ENCODE results near the gene BCAN.

BCAN gene

DNA sequence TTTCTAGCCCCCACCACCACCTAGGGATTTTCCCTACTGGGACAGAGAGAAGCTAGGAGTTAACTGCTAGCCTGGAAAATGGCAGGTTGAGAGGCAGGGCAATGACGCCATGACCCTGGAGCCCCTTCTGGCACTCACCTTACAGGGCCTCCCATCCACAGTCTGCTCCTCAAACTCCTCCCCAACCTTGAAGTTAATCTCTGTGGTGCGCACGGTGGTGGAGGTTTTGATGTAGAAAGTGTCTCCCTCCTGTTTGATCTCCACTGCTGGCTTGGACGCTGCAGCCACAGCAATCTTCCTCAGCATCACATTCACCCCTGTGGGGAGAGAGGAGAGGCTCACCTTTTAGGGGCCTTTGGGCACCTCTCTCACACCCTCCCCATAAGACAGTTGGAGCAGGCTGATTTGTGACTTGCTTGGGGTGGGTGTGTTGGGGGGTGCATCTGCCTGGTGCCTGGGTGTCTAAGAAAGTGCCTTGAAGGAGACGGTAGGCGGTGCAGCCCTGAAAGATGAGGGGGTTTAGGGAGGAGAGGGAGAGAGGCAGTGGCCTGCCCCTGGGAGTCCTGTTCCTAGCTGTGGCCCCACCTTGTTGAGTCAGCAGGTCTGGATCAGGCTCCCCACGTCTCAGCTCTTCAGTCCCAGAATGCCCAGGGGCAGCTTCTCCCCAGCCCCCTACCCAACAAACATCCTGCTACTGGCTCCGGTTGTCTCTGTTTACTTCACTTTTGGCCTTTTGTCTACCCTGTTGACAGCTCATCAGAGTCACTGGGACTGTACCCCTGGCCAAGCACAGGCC, 59.0 kb downstream of the BCAN start:
- no peak for DNase-seq (ENCODE audit: low read depth, low spot score)

DNA sequence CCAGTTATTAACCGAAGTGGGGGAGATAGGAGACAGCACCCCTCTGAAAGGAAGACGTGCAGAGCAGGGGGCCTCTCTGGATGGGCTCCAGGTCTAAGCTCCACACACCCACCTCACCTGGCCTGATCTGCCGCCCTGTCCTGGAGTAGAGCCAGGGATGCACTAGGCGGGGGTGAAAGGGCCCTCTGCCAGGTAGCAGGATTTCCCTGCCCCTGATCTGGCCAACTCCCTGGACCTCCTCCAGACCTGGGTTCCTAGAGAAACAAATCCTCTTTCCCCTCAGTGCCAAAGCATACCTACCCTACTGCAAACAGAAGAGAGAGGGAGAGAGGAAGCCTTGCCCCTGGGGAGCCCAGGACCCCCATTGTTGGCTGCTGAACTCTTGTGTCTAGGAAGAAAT, 61.4 kb downstream of the BCAN start:
- DNase-seq (ENCODE audit: low read depth, low spot score): no peak

DNA sequence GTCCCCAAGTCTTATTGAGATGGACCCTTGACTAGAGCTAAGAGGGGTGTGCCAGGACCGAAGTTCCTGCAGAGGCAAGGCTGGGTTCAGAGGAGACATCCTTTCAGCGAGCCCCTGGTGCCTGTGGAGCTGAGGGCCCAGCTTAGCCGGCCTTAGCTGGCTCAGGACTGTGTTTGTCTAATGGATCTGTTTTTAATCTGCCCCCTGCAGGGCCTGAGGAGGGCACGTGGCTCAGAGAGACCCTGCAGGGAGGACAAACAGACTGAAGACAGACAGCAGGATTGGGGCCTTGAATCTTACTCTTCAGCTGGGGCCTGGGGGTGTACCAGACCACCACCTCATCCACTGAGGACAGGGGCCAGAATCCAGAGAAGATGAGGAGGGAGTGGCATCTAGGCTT, 61.8 kb downstream of the BCAN start:
- DNase-seq (ENCODE audit: low read depth, low spot score): no peak

DNA sequence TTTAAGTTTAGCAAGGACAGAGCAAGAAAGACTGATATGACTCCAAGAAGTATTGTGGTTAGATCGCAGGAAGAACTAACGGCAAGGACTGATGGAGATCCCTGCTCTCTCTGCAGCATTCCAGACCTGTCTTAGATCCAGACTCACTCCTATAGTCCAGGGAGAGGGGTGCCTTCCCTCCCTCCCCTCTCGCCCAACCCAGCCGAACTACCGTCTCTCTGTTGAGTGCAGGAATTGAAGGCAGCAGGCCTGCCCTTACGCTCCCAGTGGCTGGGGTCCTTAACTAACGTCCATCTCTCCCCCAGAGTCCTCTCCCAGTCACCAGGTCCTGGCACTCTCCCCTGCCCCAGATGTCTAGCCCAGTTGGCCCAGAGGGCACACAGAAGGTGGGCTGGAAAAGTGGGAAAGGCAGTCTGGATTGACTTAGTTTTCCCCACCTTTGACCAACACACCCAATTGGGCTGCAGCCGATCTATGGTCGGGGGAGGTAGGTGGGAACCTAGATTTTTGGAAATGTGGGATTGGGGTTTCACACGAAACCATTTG, 62.3 kb downstream of the BCAN start:
- no peak for DNase-seq (ENCODE audit: low read depth, low spot score)

DNA sequence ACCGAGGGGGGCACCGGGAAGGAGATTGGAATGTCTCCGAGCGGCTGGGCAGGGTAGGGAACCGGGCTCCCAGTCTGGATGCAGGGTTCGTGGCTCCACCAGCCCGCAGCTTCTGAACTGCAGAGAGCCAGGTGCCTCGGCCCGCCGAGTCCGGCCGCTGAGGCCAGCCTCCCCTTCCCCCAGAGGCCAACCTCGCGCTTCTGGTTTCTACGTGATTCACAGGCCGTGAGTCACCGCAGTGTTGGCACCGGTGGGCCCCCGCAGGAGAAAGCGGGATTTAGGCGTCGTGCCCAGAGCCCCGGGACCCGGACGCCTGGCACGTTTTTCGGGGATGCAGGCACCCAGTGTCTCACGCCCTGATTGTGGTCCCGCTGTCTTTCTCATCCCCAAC, 63.0 kb downstream of the BCAN start:
- DNase-seq (ENCODE audit: low read depth, low spot score): no peak

DNA sequence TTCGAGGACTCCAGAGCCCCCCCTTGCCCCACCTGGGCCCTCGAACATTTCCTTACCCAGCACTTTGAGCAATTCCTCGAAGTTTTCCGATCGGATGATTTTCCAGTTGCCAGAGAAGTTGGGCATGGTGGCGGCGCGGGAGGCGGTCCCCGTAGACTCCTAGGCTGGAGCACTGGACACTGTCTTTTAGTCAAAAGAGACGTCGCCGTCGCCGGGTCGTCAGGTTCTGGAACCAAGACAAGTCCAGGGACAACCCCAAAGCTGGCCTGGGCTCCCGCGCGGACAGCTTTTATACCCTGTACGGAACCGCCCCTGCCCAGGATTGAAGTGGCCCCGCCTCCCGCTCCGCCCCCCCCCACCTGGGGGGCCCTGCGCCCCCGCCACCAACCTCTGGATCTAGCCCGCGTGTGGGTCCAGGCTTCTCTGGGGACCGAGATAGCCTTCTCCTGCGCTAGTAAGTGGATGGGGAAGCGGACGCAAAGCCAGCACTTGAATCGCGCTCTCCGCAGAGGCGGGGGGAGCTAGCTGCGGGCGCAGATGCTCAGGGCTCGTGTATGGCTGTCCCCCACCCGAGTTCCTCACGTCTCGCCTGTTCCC, 63.5 kb downstream of the BCAN start, which contains the start of gene CRABP2:
TSS of gene CRABP2 (minus strand) at position 263 of the 597 bp plus-strand sequence. CDS start at position 126, 137 bp downstream.
- DNase-seq (ENCODE audit: low read depth, low spot score): no peak

DNA sequence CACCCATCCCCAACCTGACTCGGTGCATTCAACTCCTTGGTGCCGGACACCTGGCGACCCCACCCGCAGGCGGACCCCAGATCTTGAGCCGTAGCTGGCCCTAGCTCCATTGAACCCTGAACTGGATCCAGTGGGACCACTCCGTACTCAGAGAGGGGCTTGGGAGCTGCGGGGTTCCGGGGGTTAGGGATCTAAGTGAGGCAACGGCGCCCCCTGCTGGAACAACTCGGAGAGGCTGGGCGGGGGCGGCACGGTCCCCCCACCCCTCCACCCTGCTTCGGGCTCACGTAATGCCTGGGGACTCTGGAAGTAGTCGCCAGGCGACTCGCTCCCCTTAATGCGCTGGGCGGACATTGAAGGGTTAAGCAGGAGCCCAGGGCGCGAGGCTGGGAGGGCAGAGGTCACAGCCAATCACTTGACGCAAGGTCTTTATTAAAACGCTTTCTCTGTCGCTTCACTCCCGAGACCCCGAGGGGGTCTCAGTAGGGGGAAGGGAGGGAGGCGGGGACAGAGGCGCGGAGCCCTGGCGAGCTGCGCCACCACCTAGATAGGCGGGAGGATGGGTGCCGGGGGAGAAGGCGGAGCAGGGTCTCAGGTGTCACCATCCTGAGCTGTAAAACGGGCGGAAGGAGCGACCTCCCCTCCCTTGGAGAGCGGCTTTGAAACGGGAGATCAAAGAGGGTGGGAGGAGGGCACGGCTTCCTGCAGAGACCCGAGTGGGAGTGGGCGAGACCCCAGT, 64.2 kb downstream of the BCAN start:
- peak; percentile 38 for DNase-seq (ENCODE audit: low read depth, low spot score)

DNA sequence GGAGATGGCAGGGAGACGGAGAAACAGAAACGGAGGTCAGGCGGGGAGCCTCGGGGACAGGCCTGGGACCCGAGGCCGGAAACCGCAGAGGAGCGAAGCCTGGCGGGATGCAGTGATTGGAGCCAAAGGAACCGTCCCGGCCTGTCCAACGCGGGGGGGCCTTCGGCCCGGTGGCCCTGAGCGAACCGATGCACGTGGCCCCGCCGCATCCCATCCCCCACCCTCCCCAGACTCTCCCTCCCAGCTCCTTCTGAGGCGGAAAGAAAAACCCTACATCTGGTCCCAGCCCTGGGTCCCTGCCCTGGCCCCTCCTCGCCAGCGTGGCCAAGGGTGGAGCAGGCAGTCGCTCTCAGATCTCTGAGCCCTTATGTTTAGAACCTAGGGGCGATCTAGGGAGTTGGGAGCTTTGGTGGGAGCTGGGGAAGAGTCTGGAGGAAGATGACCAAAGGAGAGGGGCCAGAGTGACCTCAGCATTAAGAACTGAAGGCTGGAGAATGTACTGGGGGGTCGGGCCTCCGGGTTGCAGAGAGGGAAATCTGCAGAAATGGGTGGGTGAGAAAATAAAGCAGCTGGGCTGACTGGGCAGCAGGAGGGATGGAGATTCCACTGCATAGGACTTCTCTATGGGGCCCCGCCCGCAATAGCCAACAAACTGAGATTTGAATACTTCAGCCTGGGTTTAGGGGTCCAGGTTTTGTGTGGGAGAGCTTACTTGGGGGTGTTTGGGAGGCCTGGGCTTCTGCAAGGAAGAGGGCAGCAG, 64.9 kb downstream of the BCAN start:
- no peak for DNase-seq (ENCODE audit: low read depth, low spot score)

DNA sequence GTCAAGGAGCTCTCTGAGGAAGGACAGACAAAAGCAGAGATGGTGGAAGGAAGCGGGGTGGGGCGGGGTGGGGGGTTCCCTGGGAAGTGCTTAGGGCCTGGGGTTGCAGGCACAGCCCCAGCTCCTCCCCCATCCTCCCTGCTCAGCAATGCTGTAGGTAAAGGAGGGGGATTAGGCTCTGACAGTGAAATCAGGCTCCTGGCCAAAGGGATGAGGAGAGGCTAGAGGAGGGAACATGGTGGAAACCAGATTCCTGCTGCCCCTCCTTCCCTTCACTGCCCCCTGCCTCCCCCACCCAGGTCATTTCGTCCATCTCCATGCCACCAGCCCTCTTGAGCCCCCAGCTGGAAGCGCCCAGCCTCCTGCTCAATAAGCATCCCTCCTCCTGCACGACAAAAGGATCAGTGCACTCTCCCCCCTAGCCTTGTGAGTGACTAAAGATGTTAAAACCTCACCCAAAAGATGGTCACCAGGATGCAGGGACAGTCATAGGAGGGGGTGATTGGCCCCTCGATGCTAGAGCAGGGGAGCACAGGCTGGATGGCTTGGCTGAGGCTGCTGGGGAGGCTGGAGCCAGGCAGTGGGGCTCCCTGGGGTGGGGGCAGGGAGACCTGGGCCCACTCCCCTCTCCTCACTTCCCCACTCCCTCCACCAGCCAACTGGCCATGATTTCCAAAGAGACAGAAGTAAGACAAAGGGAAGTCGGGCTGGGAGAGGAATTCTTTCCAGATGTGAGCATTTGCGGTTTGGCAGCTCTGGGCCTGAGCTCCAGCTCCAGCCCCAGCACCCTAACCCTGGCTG, 65.7 kb downstream of the BCAN start:
- no peak for DNase-seq (ENCODE audit: low read depth, low spot score)

DNA sequence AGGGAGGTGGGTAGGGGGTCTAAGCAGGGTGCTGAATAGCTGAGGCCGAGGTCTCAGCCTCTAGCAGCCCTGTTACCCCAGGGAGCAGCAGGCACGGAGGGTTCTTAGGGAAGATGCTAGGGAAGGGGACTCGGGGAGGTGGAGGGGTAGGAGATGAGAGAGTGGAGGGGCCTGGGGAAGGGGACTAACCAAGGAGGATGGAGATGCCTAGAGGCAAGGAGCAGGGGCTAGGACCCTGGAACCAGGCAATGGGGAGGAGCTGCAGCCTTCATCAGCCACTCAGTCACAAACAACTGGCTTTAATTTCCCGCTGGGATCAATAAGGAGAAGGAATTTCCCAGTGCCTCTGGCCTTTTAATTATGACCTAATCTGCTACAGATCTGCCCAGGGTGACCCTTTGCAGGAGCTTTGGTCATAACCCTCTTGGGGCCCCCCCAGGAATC, 66.3 kb downstream of the BCAN start:
- no peak for DNase-seq (ENCODE audit: low read depth, low spot score)

DNA sequence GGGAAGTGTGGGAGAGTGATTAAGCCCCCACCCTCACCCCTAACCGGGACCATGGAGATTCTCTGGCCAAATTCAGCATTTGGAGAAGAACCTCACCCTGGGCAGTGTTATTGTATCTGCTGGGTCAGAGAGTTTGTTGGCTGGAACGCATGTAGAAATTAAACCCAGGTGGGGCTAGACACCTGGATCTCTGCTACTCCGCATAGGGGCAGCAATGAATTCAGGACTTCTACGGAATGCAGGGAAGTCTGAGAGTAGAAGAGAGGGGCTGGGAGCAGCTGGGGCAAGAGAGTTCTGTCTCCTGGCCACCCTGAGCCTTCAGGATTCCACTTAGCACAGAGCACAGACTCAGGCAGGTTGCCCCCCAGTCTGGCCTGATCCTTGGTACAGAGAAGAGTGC, 67.1 kb downstream of the BCAN start:
- DNase-seq (ENCODE audit: low read depth, low spot score): no peak
